ENCODE data around the gene IHH.

The IHH gene

DNA sequence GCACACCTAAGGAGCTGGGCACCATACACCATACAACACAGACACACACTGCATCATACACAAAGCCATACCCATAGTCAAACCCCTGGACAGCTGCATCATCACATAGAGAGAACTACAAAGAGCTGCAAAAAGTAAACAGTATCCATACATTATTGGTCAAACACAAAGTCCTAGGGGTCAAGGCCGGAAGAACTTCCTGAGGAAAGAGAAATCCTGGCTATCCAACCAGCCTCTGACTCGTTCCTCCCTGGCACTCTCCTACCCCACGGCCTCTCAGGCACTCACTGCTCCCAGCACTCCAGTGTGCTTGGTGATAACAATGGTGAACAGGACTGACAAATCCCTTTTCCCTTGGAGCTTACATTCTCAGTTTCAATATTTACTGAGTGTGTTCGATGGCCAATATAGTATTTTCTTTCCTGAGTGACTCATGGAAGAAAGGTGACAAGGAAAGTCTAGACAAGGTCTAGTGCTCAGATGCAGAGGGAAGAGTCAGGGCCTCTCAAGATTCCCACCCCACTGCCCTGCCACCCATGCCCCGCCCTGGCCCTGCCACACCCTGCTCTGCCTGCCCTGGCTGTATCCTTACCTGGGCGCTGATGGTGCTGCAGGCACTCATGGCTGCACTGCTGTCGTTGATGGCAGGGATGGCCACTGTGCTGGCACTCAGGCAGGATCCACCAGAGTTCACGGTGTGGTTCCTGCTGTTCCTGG is 22.8 kb downstream of the IHH start:
- no peak for DNase-seq

DNA sequence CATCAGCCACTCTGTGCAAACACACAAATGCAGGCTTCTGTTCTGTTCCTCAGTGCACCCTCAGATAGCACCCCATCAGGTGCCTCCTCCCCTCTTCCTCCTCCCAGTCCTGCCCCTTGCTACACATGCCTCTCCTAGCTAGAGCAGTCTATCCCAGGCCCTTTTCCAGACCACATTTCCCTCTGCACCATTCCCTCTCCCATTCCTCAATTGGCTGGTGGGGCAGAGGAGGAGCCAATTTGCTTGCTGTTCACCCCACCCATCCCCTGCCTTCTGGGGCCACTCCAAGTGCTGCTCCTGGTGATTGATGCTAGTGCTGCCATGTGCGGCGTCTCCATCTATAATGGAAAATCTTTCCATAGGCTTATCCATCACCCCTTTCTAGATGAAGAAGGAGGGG is 24.8 kb downstream of the IHH start:
- no peak for DNase-seq

DNA sequence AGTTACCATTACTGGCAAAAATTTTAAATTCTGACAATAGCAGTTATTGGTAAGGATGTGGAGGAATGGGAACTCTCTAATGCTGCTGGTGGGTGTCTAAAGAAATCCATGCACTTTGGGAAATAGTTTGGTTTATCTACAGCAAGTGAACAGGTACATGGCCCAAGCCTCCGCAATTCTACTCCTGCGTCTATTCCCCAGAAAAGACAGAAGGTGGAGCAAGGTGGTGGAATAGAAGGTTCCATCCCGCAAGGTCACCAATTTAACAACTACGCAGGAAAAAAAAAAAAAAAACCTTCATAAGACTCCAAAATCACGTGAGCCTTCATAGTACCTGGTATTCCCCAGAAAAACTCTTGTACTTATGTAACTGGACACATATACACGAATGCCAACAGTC is 25.9 kb downstream of the IHH start:
- no peak for DNase-seq

DNA sequence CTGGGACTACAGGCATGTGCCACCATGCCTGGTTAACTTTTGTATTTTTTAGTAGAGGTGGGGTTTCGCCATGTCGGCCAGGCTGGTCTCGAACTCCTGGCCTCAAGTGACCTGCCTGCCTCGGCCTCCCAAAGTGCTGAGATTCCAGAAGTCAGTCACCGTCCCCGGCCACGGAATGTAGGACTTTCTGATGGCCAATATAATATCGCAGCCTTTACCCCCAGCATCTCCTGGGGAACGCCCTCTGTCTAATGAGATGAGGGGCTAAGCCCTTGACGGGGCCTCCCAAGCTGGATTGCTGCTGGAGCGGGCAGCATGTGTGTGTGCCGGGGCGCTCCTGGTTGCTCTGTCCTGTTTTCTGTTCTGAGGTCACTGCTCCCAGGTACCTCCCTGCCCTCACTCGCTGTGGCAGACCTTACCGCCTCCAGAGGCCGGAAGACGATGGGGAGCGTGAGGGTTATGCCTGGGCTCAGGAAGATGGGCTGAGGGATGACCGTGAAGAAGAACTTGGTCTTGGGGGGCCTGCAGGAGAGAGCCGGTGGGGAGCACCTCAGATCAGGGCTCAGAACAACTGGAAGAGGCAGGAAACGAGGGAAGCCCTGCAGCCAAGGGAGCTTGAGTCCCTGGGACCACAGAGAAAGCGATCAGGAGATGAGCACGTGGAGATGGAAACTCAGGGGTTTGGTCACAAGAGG is 28.5 kb downstream of the IHH start:
- DNase-seq: no peak

DNA sequence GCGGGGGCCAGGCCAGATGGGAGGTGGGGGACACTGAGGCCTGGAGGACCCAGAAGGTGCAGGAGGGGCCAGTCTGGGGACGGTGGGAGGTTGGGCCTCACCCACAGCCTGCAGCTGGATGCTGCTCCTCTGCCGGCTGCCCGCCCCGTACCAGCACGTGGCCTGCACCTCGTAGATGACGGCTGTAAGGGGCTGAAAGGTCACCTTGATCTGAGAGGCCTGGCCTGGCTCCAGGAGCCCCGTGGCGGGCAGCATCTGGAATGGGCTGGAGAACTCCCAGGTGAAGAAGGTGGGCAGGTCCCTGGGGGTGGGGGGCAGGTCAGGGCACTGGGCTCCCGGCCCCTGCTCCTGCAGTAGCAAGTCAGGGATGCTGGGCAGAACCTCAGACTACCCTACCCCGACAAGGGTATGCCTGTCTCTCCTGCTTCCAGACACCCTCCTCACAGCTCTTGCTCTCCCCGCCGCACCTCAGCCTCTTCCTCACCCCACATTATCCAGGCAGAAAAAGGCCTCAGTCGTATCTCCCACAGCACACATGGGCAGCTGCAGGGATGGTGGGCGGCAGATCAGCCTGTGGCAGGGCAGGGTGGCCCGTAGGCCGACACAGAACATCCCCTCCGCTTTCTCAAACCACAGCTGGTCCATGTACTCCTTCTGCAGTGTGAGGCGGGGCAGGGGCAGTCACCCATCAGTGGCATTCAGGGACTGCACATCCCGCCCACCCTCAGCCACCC is 29.5 kb downstream of the IHH start:
- DNase-seq: no peak

DNA sequence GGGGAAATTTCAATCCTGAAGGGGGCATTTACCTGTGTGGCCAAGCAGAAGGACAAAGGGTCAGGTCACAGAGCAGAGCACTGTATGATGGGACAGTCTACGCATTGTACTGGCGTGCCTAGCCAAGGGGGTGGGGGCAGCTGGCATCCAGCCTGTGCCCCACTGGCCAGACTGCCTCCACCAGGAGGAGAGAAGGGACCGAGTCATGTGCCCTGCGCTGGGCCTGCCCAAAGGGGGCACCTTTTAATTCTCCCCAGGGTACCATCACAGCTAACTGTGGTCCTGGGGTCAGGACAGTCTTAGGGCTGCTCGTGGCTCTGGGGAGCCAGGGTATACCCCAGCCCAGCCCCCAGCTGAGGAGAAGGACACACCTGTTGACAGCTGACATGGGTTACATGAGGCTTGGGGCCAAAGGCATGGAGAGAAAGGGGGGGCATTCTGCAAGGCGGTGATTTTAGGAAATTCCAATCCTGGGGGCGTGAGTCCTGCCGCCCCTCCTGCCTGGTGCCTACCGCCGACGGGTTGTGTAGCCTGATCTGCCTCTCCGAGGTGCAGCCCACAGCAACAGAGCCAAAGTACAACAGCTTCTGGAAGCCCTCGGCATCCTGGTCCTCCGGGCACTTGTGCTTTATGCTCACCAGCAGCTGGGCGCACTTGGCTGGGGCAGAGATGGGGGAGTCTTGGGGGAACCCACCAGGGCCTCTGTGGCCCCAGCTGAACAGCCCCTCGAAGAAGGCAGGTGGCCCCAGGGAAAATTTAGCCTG is 30.4 kb downstream of the IHH start:
- DNase-seq: no peak

DNA sequence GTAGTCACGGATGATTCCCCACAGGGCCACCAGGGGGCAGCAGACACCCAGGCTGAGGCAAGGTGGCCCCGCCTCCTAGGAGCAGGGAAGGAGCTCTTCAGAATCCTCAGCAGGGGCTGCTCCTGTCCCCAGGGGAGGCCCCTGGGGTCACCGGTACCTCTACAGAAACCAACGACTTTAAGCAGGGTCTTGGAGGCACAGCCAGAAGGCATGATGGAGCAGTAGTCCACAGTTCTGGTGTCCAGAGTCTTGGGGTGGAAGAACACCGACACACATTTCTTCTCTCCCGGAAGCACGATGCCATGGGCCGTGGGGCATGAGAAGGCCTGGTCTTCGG is 30.9 kb downstream of the IHH start:
- DNase-seq: peak in 1 of 2 experiments; percentile 2

DNA sequence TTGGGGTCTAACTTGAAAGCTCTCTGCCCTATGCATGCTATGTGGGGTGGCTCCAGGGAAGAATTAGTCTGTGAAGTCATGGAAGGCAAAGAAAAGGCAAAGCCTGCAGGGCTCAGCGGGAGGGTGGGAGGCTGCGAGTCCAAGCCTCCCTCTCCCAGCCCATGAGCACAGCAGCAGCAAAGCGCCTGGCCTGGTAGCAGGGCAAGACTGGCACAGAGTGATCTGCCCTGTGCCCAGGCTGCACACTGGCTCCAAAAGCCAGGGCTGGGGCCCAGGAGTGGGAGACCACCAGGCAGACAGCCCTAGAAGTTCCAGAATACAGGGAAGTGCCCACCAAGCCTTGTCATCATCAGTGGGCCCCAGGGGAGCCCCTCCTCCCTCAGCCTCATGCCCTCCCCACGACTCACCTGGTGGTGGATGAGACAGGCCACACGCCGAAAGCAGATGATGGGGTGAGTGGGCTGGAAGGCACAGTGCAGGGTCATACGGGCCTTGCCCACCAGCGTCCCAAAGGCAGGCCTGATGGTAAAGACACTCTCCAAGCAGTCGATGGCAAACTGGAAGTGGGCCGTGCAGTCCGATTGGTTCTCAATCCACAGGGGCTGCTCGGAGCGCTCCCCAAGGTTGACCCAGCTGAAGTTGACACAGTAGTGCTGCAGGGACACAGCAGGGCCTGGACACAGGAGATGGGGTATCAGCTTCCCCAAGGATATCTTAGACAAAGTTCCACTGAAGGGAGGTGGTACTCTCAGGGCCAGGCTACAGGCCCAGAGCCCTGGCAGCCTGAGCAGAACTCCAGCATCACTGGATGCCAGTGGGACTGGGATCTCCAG is 31.5 kb downstream of the IHH start:
- DNase-seq: peak in 1 of 2 experiments; percentile 5

DNA sequence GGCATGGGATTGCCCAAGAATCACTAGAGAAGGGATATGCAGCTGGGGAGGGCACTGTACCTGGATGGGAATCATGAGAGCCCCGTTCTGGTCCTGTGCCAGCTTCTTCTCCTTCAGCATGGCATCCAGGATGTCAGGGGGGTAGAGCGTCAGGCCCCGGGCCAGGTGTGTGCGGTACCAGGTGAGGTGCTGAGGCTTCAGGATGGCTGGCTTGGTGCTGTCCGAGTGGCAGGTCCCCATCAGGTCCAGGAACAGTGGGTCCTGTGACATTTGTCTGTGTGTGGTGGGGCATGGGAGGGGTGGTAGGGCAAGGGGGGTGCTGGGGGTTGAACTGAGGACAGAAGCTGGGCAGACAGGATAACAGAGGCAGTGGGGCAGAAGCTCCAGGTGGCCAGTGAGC is 32.6 kb downstream of the IHH start:
- no peak for DNase-seq

DNA sequence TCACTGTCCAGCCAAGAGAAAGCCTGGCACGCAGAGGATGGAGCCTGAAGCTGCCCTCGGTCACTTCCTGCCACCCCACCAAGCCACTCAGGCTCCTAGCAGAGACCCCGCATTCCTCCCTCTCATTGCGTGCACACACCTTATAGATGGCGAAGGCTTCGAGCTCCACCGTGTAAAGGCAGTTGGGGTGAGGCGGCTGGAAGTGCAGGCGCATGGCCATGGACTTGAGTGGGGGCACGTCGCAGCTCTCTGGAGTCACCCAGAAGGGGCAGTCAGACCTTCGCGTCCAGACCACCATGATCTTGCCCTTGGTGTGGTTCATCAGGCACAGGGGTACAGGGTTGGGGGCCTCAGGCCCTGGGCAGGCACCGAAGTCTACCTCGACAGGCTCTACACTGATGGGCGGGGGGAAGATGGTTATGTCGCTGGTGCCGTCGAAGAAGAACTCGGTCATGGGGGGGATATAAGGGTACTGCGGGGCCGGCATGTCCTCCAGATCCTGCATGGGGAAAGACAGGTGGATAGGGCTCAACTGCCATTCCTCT is 33.1 kb downstream of the IHH start:
- no peak for DNase-seq

DNA sequence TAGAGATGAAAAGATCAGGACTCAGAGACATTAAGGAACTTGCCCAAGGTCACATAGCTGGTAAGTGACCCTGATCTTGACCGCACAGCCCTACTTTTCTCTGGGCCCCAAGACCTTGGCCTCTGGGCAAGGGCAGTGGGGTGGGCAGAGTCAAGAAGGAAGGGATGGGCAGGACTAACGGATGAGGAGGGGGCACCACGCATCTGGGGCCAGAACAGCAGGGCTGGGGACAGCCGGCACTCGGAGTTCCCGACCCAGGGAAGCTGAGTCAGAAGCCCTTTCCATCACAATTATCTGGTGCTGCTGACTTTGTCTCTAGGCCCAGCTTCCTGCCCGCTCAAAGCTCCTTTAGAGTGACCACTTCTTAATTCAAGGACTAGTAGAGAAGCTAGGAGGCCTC is 33.8 kb downstream of the IHH start:
- DNase-seq: no peak

DNA sequence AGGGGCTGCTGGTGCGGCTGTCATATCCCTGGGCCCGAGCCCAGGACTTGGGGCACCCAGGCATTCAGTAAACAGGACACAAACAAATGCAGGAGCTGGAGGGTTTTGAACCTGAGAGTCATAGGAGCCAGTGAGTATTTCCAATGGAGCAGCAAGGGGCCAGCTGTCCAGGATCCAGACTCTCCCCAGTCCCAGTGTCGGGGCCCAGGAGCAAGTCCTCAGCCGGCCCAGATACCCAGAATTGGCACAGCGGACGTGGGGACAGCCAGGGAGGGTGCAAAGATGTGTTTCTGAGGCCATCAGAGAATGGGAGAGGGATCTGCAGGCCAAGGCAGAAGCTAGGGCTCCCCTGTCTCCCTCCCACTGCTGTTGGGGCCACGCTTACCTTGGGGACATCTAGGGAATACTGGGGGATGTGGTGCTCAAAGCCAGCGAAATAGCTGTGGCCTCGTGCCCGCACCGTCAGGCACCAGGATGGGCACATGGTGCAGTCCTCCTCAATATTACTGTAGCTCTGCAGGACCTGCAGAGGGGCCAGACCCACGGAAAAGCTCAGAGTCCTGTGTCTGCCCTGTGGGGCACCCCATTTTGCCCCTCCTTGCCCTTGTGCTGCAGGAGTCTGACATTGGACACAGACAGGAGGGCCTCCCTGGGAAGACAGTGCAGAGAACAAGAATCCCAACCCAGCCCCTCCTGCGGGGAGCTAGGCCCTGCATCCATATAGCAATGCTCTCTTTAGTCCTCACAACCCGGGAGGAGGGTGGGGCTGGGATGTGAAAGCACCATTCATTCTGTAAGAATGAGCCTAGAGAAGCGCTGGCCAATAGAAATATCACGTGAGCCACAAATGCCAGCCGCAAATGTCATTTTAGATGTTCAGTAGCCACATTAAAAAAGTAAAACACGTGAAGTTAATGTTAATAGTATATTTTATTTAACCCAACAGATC is 34.8 kb downstream of the IHH start:
- DNase-seq: no peak

DNA sequence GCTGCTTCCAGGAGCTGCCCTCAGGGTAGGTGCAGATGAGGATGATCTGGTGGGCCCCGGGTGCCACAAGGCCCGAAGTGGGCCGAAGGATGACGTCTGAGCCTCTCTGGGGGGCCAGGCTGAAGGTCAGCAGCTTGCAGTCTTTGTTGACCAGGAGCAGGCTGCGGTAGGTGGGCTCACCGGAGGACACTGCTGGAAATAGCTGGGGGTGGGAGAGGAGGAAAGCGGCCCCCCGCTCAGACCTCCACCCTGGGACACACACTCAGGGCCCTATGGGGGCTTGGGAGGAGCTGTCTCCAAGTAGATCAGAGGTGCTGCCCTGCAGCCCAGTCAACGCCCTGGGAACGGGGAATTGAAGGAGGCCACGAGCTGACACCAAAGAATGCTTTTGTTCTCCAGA is 36.7 kb downstream of the IHH start:
- DNase-seq: no peak

DNA sequence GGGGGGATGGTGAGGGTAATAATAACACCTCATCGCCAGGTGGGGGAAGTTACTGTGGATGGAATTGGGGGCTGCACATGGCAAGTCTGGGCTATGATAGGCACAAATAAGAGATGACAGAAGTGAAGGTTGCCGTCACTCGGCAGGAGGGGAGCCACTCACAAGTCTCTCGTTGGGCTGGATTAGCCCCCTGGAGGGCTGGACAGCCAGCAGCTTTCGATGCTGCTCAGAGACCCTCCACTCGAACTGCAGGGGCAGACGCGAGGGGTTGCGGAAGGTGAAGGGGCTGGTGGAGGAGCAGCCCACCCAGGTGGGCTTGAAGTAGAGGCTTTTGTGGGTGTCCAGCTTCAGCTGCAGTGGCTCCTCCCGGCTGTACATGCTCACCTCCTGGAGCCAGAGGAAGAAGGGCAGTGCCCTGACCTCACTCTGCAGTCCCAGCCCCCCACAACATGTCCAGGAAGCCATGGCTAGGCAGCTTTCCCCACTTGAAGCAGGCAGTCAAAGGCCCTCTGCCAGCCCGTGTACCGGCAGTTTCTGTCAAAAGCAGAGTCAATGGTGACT is 37.6 kb downstream of the IHH start:
- DNase-seq: no peak

DNA sequence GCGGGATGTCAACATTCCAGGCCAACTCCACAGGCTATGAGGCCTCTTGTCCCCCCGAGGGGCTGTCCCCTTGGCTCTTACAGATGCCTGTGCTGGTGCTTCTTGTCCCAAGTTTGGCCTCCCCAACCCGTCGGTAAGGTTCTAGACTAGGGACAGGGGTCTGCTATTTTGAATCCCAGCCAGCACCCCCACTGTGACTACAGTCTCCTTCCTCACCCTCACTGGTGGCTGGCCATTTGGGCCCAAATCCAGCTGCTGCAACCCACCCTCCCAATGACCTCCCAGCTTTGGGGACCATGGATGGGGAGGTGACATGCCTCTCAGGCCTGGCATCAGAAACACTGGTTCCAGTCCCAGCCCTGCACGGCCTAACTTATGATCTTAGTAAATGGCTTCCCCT is 38.1 kb downstream of the IHH start:
- DNase-seq: no peak

DNA sequence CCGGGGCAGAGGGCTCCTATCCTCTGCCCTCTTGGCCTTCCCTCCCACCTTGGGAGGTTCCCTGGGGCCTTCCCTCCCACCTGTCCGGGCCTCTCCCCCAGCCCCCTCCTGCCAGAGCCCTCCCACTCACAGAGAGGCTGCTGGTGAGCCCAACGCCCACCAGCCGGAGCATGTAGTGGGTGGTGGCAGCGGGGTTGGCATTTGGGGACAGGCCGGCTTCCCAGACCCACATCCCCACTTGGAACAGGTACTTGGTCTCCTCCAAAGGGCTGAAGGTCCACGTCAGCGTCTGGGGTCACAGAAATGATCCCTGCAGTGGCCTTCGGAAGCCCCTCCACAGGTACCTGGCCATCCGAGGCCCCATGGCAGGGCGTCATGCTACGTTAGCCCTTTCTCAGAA is 38.7 kb downstream of the IHH start:
- DNase-seq: no peak

DNA sequence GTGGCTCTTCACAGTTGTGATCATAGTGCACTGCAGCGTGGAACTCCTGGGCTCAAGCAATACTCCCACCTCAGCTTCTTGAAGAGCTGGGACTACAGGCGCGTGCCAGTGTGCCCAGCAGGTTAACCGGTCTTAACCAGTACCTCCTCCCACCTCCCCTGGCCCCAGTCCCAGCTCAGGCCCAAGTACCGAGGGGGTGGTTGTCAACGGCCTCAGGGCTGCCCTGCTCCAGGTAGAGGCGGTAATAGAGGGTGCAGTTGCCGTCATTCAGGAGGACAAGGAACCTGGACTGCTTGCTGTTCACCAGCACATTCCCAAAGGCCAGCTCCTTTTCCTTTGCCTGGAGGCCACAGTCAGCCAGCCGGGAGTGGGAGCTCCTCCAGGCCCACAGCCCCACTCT is 39.1 kb downstream of the IHH start:
- no peak for DNase-seq

DNA sequence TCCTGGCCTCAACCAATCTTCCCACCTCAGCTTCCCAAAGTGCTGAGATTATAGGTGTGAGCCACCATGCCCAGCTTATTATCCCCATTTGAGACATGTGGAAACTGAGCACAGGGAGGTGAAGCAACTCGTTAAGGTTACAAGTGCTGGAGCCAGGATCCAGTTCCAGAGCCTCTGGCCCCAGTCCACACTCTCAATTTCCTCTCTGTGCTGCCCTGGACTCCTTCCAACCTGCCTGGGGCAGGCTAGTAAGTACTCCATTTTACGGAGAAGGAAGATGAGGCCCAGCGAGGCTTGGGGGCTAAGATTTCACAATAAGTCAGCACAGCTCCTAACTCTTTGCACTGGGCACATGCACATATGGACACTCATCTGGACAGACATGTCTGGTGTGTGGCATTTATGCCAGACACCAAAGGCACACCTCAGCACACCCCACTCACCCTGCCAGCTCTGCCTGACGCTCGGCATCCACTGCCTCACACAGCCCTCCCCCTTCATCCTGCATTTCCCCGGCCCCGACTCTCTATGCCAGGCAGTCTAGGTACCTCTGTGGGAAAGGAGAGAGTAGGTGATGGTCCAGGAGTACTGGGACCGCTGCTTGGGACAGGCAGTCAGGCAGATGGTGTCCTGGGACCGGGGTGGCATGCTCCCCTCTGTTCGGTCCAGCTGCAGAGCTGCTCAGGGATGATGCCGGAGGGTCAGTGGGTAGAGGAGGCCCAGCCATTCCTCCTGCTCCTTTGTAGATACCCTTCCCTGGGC is 39.9 kb downstream of the IHH start:
- DNase-seq: no peak

DNA sequence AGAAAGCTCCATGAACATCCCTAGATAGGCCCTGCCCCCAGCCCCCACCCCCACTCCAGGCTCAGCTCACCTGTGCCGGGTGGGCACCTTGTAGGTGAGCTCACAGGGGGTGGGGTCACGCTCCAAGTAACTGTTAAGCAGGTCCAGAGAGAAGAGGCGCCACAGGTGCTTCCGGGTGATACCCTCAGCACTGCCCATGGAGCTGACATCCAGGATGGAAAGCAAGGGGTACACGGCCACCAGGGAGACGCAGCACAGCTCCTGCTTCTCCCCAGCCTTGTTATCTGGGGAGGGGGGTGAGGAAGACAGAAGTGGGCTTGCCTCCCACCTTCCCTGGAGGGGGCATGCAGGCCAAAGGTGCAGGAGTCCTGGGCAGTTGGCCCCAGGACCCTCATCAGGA is 41.3 kb downstream of the IHH start:
- DNase-seq: no peak

DNA sequence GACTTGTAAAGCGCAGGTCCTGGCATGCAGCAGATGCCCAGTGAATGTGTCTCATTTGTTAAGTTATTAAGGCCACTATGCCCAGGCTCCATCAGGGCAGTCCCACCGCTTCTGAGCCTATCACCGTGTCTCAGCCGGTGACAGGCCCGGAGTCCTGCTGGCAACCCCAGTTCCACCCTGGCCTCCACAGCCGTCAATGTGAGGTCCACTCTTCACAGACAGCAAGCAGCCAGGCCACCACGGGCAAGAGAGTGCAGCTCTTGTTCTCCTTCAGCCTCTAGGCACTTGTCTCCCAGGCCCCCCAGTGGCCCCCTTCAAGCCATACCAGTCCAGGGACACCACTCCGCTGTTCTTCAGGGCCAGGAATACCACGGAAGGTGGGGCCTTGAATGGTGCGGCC is 42.0 kb downstream of the IHH start:
- no peak for DNase-seq
